ENCODE measurements around the gene AFAP1. TPM values are rescaled to one million over a fixed set of nuclear protein-coding genes. Genes with fewer than 3 reads are reported as not detected.
A peak's percentile ranks its signal among the peaks of the same experiment; 100 is the strongest.

AFAP1 gene
- total RNA-seq, 1 experiment from 2014 or later, result 94.7 TPM

DNA sequence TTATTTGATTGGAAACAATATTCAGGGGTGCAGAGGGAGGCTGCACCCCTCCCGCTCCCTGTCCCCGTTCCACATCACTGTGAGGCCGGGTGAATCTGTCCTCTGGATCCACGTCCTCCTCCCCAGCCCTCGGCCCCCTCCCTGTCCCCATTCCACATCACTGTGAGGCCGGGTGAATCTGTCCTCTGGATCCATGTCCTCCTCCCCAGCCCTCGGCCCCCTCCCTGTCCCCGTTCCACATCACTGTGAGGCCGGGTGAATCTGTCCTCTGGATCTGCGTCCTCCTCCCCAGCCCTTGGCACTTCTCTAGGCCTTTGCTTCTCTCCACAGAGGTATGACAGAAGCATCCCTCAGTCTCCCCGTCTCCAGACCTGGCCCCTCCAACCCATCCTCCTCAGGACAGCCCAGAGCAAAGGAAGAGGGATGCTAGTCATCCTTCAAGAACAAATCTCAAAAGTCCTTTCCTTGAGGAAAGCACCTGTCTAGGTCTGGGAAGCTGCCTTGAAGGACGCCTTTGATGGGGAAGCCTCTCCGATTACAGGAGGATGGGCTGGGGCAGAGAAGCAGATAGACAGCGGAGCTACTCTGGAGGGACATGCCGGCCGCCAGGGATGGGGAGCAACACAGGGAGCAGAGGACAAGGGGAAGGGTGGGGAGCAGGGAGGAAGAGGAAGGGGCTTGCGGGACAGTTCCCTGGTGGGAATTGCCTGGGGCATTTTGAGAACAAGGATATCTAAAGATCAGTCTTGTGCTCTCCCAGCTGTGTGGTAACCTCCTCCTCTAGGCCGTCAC, 10.8 kb upstream of the AFAP1 start:
- Histone ChIP-seq H3K4me3 (ENCODE audit: low read depth in 2 of 2, low read length in 2 of 2) (no peak overlapping the region), H3K27ac (ENCODE audit: low read length) (peak overlapping the region; percentile 75; the same call in 1 of the 2 replicates), H3K4me1 (ENCODE audit: control insufficient read depth, insufficient read depth, low read length) (peaks cover 11% of the 10 kb centered on the region), H3K9me3 (ENCODE audit: control insufficient read depth, insufficient read depth, low read depth, low read length) (no peaks in the 10 kb centered on the region; the same call in 1 of the 2 replicates), H3K27me3 (ENCODE audit: control insufficient read depth, insufficient read depth, low read length) (no peaks in the 10 kb centered on the region), H3K36me3 (ENCODE audit: control insufficient read depth, insufficient read depth, low read length) (no peaks in the 10 kb centered on the region)
- TF ChIP-seq, protein P1, sequence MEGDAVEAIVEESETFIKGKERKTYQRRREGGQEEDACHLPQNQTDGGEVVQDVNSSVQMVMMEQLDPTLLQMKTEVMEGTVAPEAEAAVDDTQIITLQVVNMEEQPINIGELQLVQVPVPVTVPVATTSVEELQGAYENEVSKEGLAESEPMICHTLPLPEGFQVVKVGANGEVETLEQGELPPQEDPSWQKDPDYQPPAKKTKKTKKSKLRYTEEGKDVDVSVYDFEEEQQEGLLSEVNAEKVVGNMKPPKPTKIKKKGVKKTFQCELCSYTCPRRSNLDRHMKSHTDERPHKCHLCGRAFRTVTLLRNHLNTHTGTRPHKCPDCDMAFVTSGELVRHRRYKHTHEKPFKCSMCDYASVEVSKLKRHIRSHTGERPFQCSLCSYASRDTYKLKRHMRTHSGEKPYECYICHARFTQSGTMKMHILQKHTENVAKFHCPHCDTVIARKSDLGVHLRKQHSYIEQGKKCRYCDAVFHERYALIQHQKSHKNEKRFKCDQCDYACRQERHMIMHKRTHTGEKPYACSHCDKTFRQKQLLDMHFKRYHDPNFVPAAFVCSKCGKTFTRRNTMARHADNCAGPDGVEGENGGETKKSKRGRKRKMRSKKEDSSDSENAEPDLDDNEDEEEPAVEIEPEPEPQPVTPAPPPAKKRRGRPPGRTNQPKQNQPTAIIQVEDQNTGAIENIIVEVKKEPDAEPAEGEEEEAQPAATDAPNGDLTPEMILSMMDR (IDR thresholded peaks at IDR 0.05), result no peak
- TF ChIP-seq TCF7L2 (IDR thresholded peaks at IDR 0.05; ENCODE audit: low read depth, low read length) (no peak), REST (IDR thresholded peaks at IDR 0.05; ENCODE audit: insufficient read depth in 1 of 2, low read depth in 2 of 2, low read length in 1 of 2) (no peak)
- ATAC-seq (no peak), DNase-seq (ENCODE audit: low read depth, low spot score) (no peak)
- intact Hi-C loops (cut with micrococcal nuclease; ENCODE audit: unreplicated experiment), result no loop called here
- CTCF ChIA-PET, result no interaction called here
- no TSS peak for BruUV-seq (replicated peaks)
- in situ Hi-C loops (cut with HindIII; ENCODE audit: low pct_unique_long_range_greater_than_20kb, low sequenced_read_pairs), result no loop called here
- POLR2A ChIA-PET, result no interaction called here

DNA sequence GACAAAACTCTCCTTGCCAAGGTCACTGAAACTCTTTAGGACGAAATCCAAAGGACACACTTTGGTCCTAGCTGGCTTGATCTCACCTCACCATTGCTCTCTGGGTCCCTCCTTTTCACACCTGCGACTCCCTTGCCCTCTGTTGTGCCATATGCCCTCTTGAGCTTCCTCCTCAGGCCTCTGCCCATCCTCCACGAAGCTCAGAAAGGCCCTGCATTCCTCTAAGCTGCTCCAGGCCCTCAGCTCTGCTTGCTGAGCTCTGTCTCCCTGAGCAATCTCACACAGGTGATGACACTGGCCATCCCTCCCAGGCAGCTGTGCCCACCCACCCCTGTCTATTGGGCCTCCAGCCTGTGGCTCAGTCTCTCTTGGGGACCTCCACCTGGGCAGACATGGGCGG, 10.1 kb upstream of the AFAP1 start:
- intact Hi-C loops (cut with micrococcal nuclease; ENCODE audit: unreplicated experiment) (no loop called here), in situ Hi-C loops (cut with HindIII; ENCODE audit: low pct_unique_long_range_greater_than_20kb, low sequenced_read_pairs) (no loop called here)
- Histone ChIP-seq H3K9me3 (ENCODE audit: control insufficient read depth, insufficient read depth, low read depth, low read length) (no peaks in the 10 kb centered on the region; the same call in 1 of the 2 replicates), H3K4me1 (ENCODE audit: control insufficient read depth, insufficient read depth, low read length) (peaks cover 9% of the 10 kb centered on the region), H3K4me3 (ENCODE audit: low read depth in 2 of 2, low read length in 2 of 2) (no peak overlapping the region), H3K27ac (ENCODE audit: low read length) (peak overlapping the region; percentile 75), H3K27me3 (ENCODE audit: control insufficient read depth, insufficient read depth, low read length) (no peaks in the 10 kb centered on the region), H3K36me3 (ENCODE audit: control insufficient read depth, insufficient read depth, low read length) (no peaks in the 10 kb centered on the region)
- no peak for ATAC-seq
- CTCF ChIA-PET, result no interaction called here
- DNase-seq (ENCODE audit: low read depth, low spot score), result no peak
- POLR2A ChIA-PET, result no interaction called here
- TF ChIP-seq, protein P1 (IDR thresholded peaks at IDR 0.05), result no peak
- TF ChIP-seq POLR2AphosphoS5 (IDR thresholded peaks at IDR 0.05; ENCODE audit: low read depth, low read length), result no peak
- TF ChIP-seq TCF7L2 (IDR thresholded peaks at IDR 0.05; ENCODE audit: low read depth, low read length), result no peak
- TF ChIP-seq REST (IDR thresholded peaks at IDR 0.05; ENCODE audit: insufficient read depth in 1 of 2, low read depth in 2 of 2, low read length in 1 of 2), result no peak
- no peak for TF ChIP-seq SIN3A (IDR thresholded peaks at IDR 0.05; ENCODE audit: borderline replicate concordance, insufficient read depth, low read depth, low read length)
- no TSS peak for BruUV-seq (replicated peaks)
